RWPE2 (cell line): ENCODE data around the gene PLAC1.

Experiments
- ATAC-seq: fragments of 200-7000 bp; cut with Tn5 transposase; 3 replicates; pipeline ENCODE4 v1.9.1; 2021; ENCODE audit warnings: low read depth
- DNase-seq: peaks from one replicate; pipeline ENCODE4 v3.0.0-alpha.2; 2020; ENCODE audit warnings: low spot score
- H3K27ac ChIP-seq: fragments of 450-650 bp; 2 replicates; pipeline ENCODE4 v1.5.1; 2017; ENCODE audit warnings: mild to moderate bottlenecking; ENCODE audit not compliant: poor library complexity, severe bottlenecking
- H3K27me3 ChIP-seq: fragments of 250-450 bp; sonication (Bioruptor Pico); 2 replicates; pipeline ENCODE4 v1.5.1; 2021; ENCODE audit warnings: mild to moderate bottlenecking, moderate library complexity; ENCODE audit not compliant: insufficient read depth, poor library complexity, severe bottlenecking
- H3K36me3 ChIP-seq: fragments of 250-450 bp; sonication (Bioruptor Pico); 2 replicates; pipeline ENCODE4 v1.5.1; 2020; ENCODE audit warnings: low read depth, mild to moderate bottlenecking, moderate library complexity
- H3K4me1 ChIP-seq: fragments of 250-450 bp; sonication (Bioruptor Pico); 2 replicates; pipeline ENCODE4 v1.5.1; 2021; ENCODE audit warnings: mild to moderate bottlenecking, moderate library complexity; ENCODE audit not compliant: insufficient read depth, poor library complexity, severe bottlenecking
- H3K4me3 ChIP-seq: fragments of 250-450 bp; sonication (Bioruptor Pico); 2 replicates; pipeline ENCODE4 v1.5.1; 2021; ENCODE audit warnings: mild to moderate bottlenecking, moderate library complexity; ENCODE audit not compliant: severe bottlenecking
- H3K9me3 ChIP-seq: fragments of 250-450 bp; sonication (Bioruptor Pico); 2 replicates; pipeline ENCODE4 v1.5.1; 2021; ENCODE audit warnings: mild to moderate bottlenecking, moderate library complexity; ENCODE audit not compliant: severe bottlenecking
- TF ChIP-seq, protein P1 (sequence below): fragments of 450-650 bp; IDR thresholded peaks from one replicate; pipeline ENCODE4 v1.5.1; 2017; ENCODE audit warnings: mild to moderate bottlenecking, moderate library complexity; ENCODE audit not compliant: poor library complexity, severe bottlenecking

PLAC1 gene, protein sequence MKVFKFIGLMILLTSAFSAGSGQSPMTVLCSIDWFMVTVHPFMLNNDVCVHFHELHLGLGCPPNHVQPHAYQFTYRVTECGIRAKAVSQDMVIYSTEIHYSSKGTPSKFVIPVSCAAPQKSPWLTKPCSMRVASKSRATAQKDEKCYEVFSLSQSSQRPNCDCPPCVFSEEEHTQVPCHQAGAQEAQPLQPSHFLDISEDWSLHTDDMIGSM

DNA sequence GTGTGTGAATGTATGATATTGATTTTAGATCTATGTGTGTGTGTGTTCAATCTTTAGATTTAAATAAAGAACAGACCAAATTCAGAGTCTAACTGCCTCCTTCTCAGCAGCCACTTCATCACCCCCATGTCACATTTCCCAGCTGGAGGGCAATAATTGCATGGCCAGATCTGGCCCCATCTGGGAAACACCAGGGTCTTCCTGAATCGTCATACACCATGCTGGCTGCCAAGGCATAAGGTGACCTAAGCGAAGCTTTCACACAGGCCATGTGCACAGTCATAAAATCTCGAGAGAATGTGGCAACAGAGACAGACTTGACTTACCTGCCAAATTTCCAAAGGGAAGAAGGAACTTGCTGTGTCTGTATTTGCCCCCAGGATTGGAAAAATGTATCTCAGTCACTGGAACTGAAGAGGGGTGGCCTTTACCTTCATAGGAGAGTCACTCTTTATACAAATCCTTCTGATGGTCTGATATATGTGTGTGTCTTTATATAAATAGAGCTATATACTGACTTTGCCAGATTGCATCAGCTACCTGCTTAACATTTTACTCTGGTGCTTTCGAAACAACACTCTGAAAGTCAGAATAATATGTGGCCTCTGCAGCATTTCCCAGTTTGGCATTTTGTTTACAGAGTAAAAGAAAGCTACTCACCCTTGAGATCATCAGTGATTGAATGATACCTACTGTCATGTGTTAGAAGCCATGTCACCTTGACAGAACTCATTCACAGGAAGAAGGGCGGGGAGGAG lies at the start of gene PLAC1:
PLAC1 (minus strand) TSS at position 470 of the 758 bp plus-strand sequence. CDS start 91,789 bp downstream, outside the sequence.
- H3K9me3 ChIP-seq = no peaks in the 10 kb centered on the region
- H3K27ac ChIP-seq = no peak within 1 kb of the TSS
- H3K4me3 ChIP-seq = no peak within 1 kb of the TSS
- H3K4me1 ChIP-seq = peaks cover 7% of the 10 kb centered on the region
- no peak for DNase-seq
- H3K27me3 ChIP-seq = no peaks in the 10 kb centered on the region
- no peaks in the 10 kb centered on the region for H3K36me3 ChIP-seq
- TF ChIP-seq, protein P1, sequence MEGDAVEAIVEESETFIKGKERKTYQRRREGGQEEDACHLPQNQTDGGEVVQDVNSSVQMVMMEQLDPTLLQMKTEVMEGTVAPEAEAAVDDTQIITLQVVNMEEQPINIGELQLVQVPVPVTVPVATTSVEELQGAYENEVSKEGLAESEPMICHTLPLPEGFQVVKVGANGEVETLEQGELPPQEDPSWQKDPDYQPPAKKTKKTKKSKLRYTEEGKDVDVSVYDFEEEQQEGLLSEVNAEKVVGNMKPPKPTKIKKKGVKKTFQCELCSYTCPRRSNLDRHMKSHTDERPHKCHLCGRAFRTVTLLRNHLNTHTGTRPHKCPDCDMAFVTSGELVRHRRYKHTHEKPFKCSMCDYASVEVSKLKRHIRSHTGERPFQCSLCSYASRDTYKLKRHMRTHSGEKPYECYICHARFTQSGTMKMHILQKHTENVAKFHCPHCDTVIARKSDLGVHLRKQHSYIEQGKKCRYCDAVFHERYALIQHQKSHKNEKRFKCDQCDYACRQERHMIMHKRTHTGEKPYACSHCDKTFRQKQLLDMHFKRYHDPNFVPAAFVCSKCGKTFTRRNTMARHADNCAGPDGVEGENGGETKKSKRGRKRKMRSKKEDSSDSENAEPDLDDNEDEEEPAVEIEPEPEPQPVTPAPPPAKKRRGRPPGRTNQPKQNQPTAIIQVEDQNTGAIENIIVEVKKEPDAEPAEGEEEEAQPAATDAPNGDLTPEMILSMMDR = no peak
- no peak for ATAC-seq

DNA sequence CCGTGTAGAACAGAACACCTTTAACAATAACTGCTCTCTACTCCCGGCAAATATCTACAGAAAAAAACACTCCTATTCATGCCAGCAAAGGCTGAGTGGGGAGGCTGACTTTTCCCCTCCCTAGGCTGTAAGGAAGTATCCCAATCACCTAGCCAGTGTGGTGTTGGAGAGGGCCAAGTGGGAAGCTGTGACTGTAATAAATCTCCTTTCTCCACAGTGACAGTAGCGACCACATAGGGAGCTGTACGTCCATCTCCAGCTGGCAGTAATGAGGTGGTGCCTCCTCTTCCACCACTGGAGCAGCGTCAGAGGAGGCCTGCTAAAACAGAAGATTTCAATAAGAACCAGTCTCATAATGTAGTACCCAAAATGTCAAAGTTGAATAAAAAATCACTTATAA lies 47.9 kb upstream of the PLAC1 start:
- no peaks in the 10 kb centered on the region for H3K9me3 ChIP-seq
- ATAC-seq (no peak), DNase-seq (no peak)
- no peak overlapping the region for H3K27ac ChIP-seq
- H3K36me3 ChIP-seq = no peaks in the 10 kb centered on the region
- no peak overlapping the region for H3K4me3 ChIP-seq
- H3K27me3 ChIP-seq = no peaks in the 10 kb centered on the region
- no peaks in the 10 kb centered on the region for H3K4me1 ChIP-seq
- TF ChIP-seq, protein P1 = no peak

DNA sequence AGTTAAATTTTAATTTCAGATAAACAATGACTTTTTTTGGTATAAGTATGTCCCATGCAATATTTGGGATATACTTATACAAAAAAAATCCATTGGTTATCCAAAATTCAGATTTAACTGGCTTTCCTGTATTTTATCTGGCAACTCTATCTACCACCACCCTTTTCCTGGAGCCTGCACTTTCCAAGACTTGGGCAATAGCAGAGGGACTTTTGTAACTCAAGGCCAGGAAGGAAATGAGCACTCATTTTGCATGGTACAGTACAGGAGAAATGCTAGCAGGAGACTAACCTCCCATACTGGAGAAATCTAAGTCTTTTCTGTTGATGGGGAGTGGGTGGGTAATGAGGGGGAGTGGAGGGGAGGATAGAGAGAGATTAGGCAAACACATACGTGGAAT lies 37.7 kb upstream of the PLAC1 start:
- H3K4me1 ChIP-seq = peaks cover 42% of the 10 kb centered on the region
- DNase-seq (no peak), ATAC-seq (no peak)
- H3K4me3 ChIP-seq = no peak overlapping the region
- no peaks in the 10 kb centered on the region for H3K9me3 ChIP-seq
- TF ChIP-seq, protein P1 = no peak
- no peaks in the 10 kb centered on the region for H3K36me3 ChIP-seq
- H3K27ac ChIP-seq = peak overlapping the region; percentile 94
- no peaks in the 10 kb centered on the region for H3K27me3 ChIP-seq

DNA sequence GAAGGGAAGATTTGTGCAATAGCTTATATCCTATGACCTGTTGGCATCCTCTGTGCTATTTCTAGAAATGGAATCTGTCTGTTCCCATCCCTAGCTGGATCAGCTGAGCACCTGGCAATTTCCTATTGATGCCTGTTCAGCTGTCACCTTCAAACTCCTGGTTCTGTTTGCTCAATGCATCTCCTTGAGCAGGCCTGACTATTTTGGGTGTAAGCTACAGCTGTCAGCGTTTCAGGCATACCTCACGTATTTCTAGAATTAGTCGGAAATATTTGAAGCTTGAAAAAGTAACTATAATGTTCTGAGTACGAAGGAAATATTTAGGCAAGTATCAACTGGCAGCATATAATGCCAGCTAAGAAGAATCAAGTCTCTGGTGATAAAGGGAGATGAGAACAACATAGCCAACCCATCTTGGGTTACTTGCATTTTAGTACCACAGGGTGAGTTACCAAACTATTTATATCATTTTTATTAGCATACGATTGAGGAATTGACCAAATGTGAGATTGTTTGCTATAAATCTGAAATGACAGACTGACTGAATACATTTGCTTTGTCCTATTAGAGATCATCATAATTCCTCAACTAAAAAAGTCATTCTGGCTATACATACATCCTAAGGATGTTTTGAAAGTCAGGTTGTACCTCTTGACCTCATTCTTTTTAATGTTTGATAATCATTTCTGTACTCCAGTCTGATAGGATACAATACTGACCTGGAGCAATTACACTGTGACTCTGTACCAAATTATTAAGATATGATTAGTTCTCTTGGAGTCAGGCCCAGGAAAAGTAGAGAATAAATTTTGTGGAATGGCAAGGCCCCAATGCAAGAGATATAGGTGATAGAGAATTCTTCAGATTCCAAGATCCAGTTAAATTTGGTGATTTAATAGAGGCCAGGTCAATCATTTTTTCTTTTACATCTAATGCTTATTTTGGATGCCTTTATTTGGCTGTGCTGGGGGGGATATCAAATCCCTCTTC lies 36.4 kb upstream of the PLAC1 start:
- TF ChIP-seq, protein P1 = no peak
- ATAC-seq (peak; percentile 82), DNase-seq (peak; percentile 49)
- Histone ChIP-seq H3K27ac (peak overlapping the region; percentile 94), H3K9me3 (no peaks in the 10 kb centered on the region), H3K4me1 (peaks cover 48% of the 10 kb centered on the region), H3K36me3 (no peaks in the 10 kb centered on the region), H3K4me3 (no peak overlapping the region), H3K27me3 (no peaks in the 10 kb centered on the region)
